ENCODE results near the gene NUTM2F. TPM values are rescaled to one million over a fixed set of nuclear protein-coding genes. Genes with fewer than 3 reads are reported as not detected.

Gene NUTM2F
- total RNA-seq, 1 experiment from 2014 or later: not detected

DNA sequence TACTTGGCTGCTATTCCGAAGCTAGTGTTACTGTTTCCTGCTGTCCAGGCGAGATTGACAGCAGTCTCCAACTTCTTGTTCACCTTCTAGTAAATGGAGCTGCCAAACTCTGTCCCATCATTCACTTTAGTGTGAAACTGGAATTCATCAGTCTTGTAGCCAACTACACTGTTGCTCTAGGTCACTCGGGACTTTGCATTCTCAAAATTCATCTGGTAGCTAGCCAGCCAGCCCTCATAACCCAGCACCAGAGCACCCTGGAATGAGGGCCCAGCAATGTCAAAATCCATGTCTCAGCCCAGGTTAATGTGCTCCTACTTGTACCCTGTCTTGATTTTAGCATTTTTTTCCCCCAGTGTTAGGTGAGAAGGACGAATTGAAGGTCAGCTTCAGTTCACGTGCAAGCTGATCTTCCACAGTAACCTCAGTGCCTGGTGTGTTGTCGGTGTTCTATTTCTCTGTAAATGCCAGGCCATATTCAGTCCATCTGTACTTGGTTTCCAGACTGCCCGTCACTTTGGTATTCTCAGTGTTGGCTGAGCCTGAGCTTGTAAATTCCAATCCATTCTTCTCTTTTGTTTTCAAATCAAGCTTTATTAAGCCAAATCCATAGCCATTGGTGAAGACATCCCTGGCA is 40.4 kb downstream of the NUTM2F start:
- Histone ChIP-seq H2AK5ac (ENCODE audit: insufficient read length, low read length) (no peak overlapping the region), H3K56ac (ENCODE audit: insufficient read length, low read depth, low read length) (no peak overlapping the region), H3K18ac (ENCODE audit: insufficient read length, low read depth, low read length) (no peak overlapping the region), H2BK20ac (ENCODE audit: low read depth, low read length, poor library complexity, severe bottlenecking) (no peak overlapping the region), H3K9me3 (ENCODE audit: control insufficient read depth, low read depth, low read length) (no peaks in the 10 kb centered on the region), H3T11ph (ENCODE audit: low read length) (no peak overlapping the region), H3K4ac (ENCODE audit: low read depth, low read length) (no peak overlapping the region), H4K91ac (ENCODE audit: insufficient read length, low read depth, low read length) (no peak overlapping the region), H2AFZ (ENCODE audit: low read length) (no peak overlapping the region), H3K4me1 (ENCODE audit: insufficient read depth, low read length) (no peaks in the 10 kb centered on the region), H4K20me1 (ENCODE audit: control insufficient read depth, insufficient read depth, insufficient read length) (no peaks in the 10 kb centered on the region), H3K27ac (ENCODE audit: insufficient read length, low read depth, low read length) (no peak overlapping the region), H3K23me2 (ENCODE audit: insufficient read length, low read depth, low read length, poor library complexity, severe bottlenecking) (no peaks in the 10 kb centered on the region), H3K27me3 (ENCODE audit: insufficient read depth, low read length) (no peaks in the 10 kb centered on the region), H3K14ac (ENCODE audit: insufficient read depth, low read length) (no peak overlapping the region), H3K79me2 (ENCODE audit: insufficient read depth, low read length) (no peaks in the 10 kb centered on the region; the same call in 1 of the 2 replicates), H2BK5ac (ENCODE audit: insufficient read length, low read length) (no peak overlapping the region), H3K9ac (ENCODE audit: extremely low read depth, insufficient read length, low read length) (no peak overlapping the region), H2BK15ac (ENCODE audit: low read depth, low read length) (no peak overlapping the region), H4K5ac (ENCODE audit: insufficient read length, low read depth, low read length) (no peak overlapping the region), H2BK12ac (ENCODE audit: insufficient read length, low read depth, low read length) (no peak overlapping the region), H3K4me2 (ENCODE audit: insufficient read depth, insufficient read length, low read length) (no peak overlapping the region), H3K23ac (ENCODE audit: insufficient read length, low read depth, low read length) (no peak overlapping the region), H2BK120ac (ENCODE audit: low read depth, low read length, poor library complexity, severe bottlenecking) (no peak overlapping the region), H3K79me1 (ENCODE audit: insufficient read depth, low read depth, low read length, poor library complexity, severe bottlenecking) (no peaks in the 10 kb centered on the region), H4K8ac (replicated peaks; ENCODE audit: insufficient read length, low read depth, low read length) (no peak overlapping the region)
- Mint-ChIP-seq H3K9me3 (peaks cover 3 to 5% of the 10 kb centered on the region in 2 experiments; a peak in 4 of 5 replicates), H3K27ac (no peak overlapping the region), H3K4me1 (no peaks in the 10 kb centered on the region), H3K27me3 (ENCODE audit: low read depth) (no peaks in the 10 kb centered on the region), H3K36me3 (ENCODE audit: insufficient read depth in 1 of 3, low read depth in 3 of 3) (peaks cover 23 to 44% (median 30%) of the 10 kb centered on the region in 3 experiments), H3K4me3 (no peak overlapping the region)
- WGBS (ENCODE audit: extremely low coverage, insufficient read length, low lambda C conversion rate): no CpG with 5 or more reads among the region's 7 CpGs
- TF ChIP-seq, protein P1, sequence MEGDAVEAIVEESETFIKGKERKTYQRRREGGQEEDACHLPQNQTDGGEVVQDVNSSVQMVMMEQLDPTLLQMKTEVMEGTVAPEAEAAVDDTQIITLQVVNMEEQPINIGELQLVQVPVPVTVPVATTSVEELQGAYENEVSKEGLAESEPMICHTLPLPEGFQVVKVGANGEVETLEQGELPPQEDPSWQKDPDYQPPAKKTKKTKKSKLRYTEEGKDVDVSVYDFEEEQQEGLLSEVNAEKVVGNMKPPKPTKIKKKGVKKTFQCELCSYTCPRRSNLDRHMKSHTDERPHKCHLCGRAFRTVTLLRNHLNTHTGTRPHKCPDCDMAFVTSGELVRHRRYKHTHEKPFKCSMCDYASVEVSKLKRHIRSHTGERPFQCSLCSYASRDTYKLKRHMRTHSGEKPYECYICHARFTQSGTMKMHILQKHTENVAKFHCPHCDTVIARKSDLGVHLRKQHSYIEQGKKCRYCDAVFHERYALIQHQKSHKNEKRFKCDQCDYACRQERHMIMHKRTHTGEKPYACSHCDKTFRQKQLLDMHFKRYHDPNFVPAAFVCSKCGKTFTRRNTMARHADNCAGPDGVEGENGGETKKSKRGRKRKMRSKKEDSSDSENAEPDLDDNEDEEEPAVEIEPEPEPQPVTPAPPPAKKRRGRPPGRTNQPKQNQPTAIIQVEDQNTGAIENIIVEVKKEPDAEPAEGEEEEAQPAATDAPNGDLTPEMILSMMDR (conservative IDR thresholded peaks at IDR 0.05): no peak
- no peak for DNase-seq
